K562 (cell line): ENCODE measurements around the gene ERVH48-1. TPM values are rescaled to one million over a fixed set of nuclear protein-coding genes. Genes with fewer than 3 reads are reported as not detected.
A peak's percentile ranks its signal among the peaks of the same experiment; 100 is the strongest.

Experiments used
- ARHGAP35 ChIP-seq: fragments of 450-650 bp; IDR thresholded peaks from 2 replicates; pipeline ENCODE4 v1.6.1; 2018; ENCODE audit not compliant: partially characterized antibody
- ATF6 ChIP-seq: sonication (generic); formaldehyde crosslinking; IDR thresholded peaks from 2 replicates; pipeline ENCODE4 v1.4.0; 2020; ENCODE audit warnings: mild to moderate bottlenecking, missing genetic modification reagents
- CBFB ChIP-seq: sonication (generic); formaldehyde crosslinking; IDR thresholded peaks from 2 replicates; pipeline ENCODE4 v1.4.0; 2020; ENCODE audit warnings: mild to moderate bottlenecking, missing genetic modification reagents
- CCNT2 ChIP-seq: IDR thresholded peaks from 2 replicates; pipeline ENCODE4 v1.6.1; 2011; ENCODE audit warnings: borderline replicate concordance, low read depth, mild to moderate bottlenecking, moderate library complexity, mixed read lengths, low read length; ENCODE audit not compliant: insufficient read length; ENCODE audit errors: extremely low read depth
- CHD2 ChIP-seq: IDR thresholded peaks from 2 replicates; pipeline ENCODE4 v1.6.1; 2011; ENCODE audit warnings: low read depth, low read length
- ELF1 ChIP-seq: fragments of 200-800 bp; sonication (Bioruptor generic); IDR thresholded peaks from 2 replicates; pipeline ENCODE4 v1.6.1; 2016; ENCODE audit warnings: missing genetic modification characterization, missing compliant biosample characterization
- ESRRB ChIP-seq: fragments of 250-450 bp; sonication (Bioruptor Pico); IDR thresholded peaks from 2 replicates; pipeline ENCODE4 v1.5.0; 2020; ENCODE audit warnings: mild to moderate bottlenecking, moderate library complexity, borderline replicate concordance
- HES1 ChIP-seq: fragments of 450-650 bp; IDR thresholded peaks from 2 replicates; pipeline ENCODE4 v1.6.1; 2016; ENCODE audit warnings: low read depth, mild to moderate bottlenecking, moderate library complexity
- HIVEP1 ChIP-seq: fragments of 250-450 bp; sonication (Bioruptor Pico); IDR thresholded peaks from 2 replicates; pipeline ENCODE4 v1.4.0; 2020; ENCODE audit warnings: mild to moderate bottlenecking
- MEIS2 ChIP-seq: fragments of 450-650 bp; IDR thresholded peaks from 2 replicates; pipeline ENCODE4 v1.6.1; 2014; ENCODE audit warnings: mild to moderate bottlenecking; ENCODE audit not compliant: partially characterized antibody
- MLLT1 ChIP-seq, 2 experiments: fragments of 450-650 bp; IDR thresholded peaks; 2 replicates each; pipeline ENCODE4 v1.6.1; 2016
- NR2C1 ChIP-seq, 2 experiments: fragments of 450-650 bp; IDR thresholded peaks; 2 replicates each; pipeline ENCODE4 v1.6.1; 2017; ENCODE audit warnings: mild to moderate bottlenecking in 2 of 2, antibody characterized with exemption in 1 of 2, inconsistent platforms in 1 of 2, missing compliant biosample characterization in 1 of 2, missing genetic modification characterization in 1 of 2
- PHF8 ChIP-seq: fragments of 200-600 bp; sonication (generic); IDR thresholded peaks from 2 replicates; pipeline ENCODE4 v1.6.1; 2012; ENCODE audit warnings: mixed run types, mild to moderate bottlenecking, inconsistent platforms, low read length, moderate library complexity, borderline replicate concordance
- RBM25 ChIP-seq: fragments of 200-400 bp; formaldehyde crosslinking; IDR thresholded peaks from 2 replicates; pipeline ENCODE4 v1.6.1; 2018; ENCODE audit warnings: low read length, low read depth, moderate library complexity; ENCODE audit not compliant: severe bottlenecking
- ZNF75A ChIP-seq: fragments of 450-650 bp; formaldehyde crosslinking; IDR thresholded peaks from 2 replicates; pipeline ENCODE4 v1.4.0; 2020; ENCODE audit warnings: mild to moderate bottlenecking
- polyA plus RNA-seq, 8 experiments: library from polyadenylated mRNA; depleted of rRNA in 4 of 8; stranded (reverse) in 5 of 8; unstranded in 3 of 8; fragments of >200 nt; fragmentation: Nextera tagmentation in 2 of 8; fragmentation: Illumina TruSeq in 1 of 8; extraction: Ambion mirVana in 2 of 8; extraction: Trizol in 1 of 8; gene quantifications; 2 replicates each; pipeline versions ENCODE4 v1.2.1 to v1.2.3, GENCODE V29; 2011 to 2014; ENCODE audit warnings: inconsistent platforms in 1 of 8, missing spikeins in 1 of 8
- total RNA-seq, 7 experiments: library from RNA; depleted of rRNA in 6 of 7; stranded (reverse); fragments of >200 nt in 6 of 7; fragmentation: Illumina TruSeq in 2 of 7; extraction: Trizol in 2 of 7; gene quantifications; 2 replicates each; pipeline versions ENCODE4 v1.2.1 to v1.2.3, GENCODE V29; 2011 to 2021; ENCODE audit warnings: low replicate concordance in 1 of 7

Gene ERVH48-1
- total and polyA plus RNA-seq, 9 of the 15 experiments (the other 6 are each of a cell fraction or from before 2014, with no cell fraction given), result 0.08 to 0.49 (median 0.16) TPM; not detected in 3

- TF ChIP-seq HIVEP1 (CRISPR knock-in tag), result 0 out of 2 replicates have a peak, but pooled peaks have one; percentile 45
- TF ChIP-seq CBFB (CRISPR knock-in tag), result no peak; the same call in 1 of the 2 replicates
- TF ChIP-seq ESRRB (CRISPR knock-in tag), result no peak
- no peak for TF ChIP-seq ZNF75A (CRISPR knock-in tag)
- peak; percentile 77; the same call in 1 of the 2 replicates for TF ChIP-seq ATF6 (CRISPR knock-in tag)
- peak; percentile 87 for TF ChIP-seq ARHGAP35
- TF ChIP-seq ELF1 (tag), result no peak
- TF ChIP-seq NR2C1 (IDR thresholded peaks at IDR 0.05), result no peak
- TF ChIP-seq NR2C1 (tag; IDR thresholded peaks at IDR 0.05), result no peak
- no peak for TF ChIP-seq MLLT1 (IDR thresholded peaks at IDR 0.05)
- peak; percentile 97 for TF ChIP-seq CCNT2
- TF ChIP-seq HES1, result peak; percentile 58; the same call in 1 of the 2 replicates
- TF ChIP-seq RBM25, result peak; percentile 98
- peak; percentile 100 for TF ChIP-seq MEIS2
- TF ChIP-seq PHF8, result peak; percentile 57; the same call in 1 of the 2 replicates
- peak; percentile 73 for TF ChIP-seq CHD2
These were observed 48.8 kb upstream of the ERVH48-1 start, which contains the start of gene PKNOX1 (continued) for GRCh38 chr21:42973991-42974831.
